Adrenal gland (tissue), 5 donors: ENCODE results near the gene SPINDOC.

Experiments used
- CTCF ChIP-seq, 6 experiments: fragments of 450-650 bp in 4 of 6; fragments of 200-600 bp in 2 of 6; sonication (generic) in 1 of 6; IDR thresholded peaks; 1 replicate in 5 of 6; 2 replicates in 1 of 6; pipeline versions ENCODE4 v1.5.1 to v1.8.0; 2016 to 2021; ENCODE audit warnings: antibody characterized with exemption in 6 of 6, mild to moderate bottlenecking in 2 of 6, moderate library complexity in 1 of 6
- POLR2A ChIP-seq, 2 donors: fragments of 450-650 bp; IDR thresholded peaks; one replicate each; pipeline ENCODE4 v1.6.1; 2017; ENCODE audit warnings: antibody characterized with exemption in 2 of 2, mild to moderate bottlenecking in 2 of 2, moderate library complexity in 1 of 2
- donor health status: DM: no; HTN: no; CAD: no.

GRCh38 chr11:63845303-63845702 lies 32.0 kb downstream of the SPINDOC start:
- TF ChIP-seq CTCF (IDR thresholded peaks at IDR 0.05), result no peak
- no peak for TF ChIP-seq POLR2A (IDR thresholded peaks at IDR 0.05)
